GM21381 (cell line): ENCODE results near the gene GADL1.

Experiments used
- ATAC-seq: cut with Tn5 transposase; IDR thresholded peaks from one replicate; pipeline ENCODE4 v1.9.1; 2021; ENCODE audit warnings: mild to moderate bottlenecking, moderate library complexity; ENCODE audit not compliant: unreplicated experiment

GADL1 gene

GRCh38 chr3:30729936-30730335 is 164.5 kb downstream of the GADL1 start:
- no peak for ATAC-seq

GRCh38 chr3:30729512-30729911 is 164.9 kb downstream of the GADL1 start:
- ATAC-seq = no peak

- ATAC-seq = no peak
Observed at GRCh38 chr3:30728143-30728542, 166.3 kb downstream of the GADL1 start.

- no peak for ATAC-seq
Observed at GRCh38 chr3:30724863-30725262, 169.6 kb downstream of the GADL1 start.

- ATAC-seq = no peak
Observed at GRCh38 chr3:30723211-30723610, 171.2 kb downstream of the GADL1 start.

GRCh38 chr3:30721314-30721634 is 173.2 kb downstream of the GADL1 start:
- no peak for ATAC-seq

- no peak for ATAC-seq
Observed at GRCh38 chr3:30720586-30721313, 173.7 kb downstream of the GADL1 start.

- ATAC-seq = no peak
Observed at GRCh38 chr3:30719536-30719935, 174.9 kb downstream of the GADL1 start.

GRCh38 chr3:30713885-30714503 is 180.5 kb downstream of the GADL1 start:
- ATAC-seq = no peak

GRCh38 chr3:30712991-30713390 is 181.5 kb downstream of the GADL1 start:
- ATAC-seq = no peak

GRCh38 chr3:30711867-30712266 is 182.6 kb downstream of the GADL1 start:
- no peak for ATAC-seq

- no peak for ATAC-seq
Observed at GRCh38 chr3:30711151-30711550, 183.3 kb downstream of the GADL1 start.

GRCh38 chr3:30710017-30710416 is 184.4 kb downstream of the GADL1 start:
- ATAC-seq = no peak

- ATAC-seq = no peak
Observed at GRCh38 chr3:30708472-30708871, 186.0 kb downstream of the GADL1 start.

GRCh38 chr3:30707825-30708224 is 186.6 kb downstream of the GADL1 start:
- ATAC-seq = no peak

GRCh38 chr3:30704931-30705890 is 189.2 kb downstream of the GADL1 start:
- ATAC-seq = no peak

GRCh38 chr3:30702828-30703397 is 191.5 kb downstream of the GADL1 start:
- ATAC-seq = no peak

- ATAC-seq = no peak
Observed at GRCh38 chr3:30702038-30702827, 192.2 kb downstream of the GADL1 start.

GRCh38 chr3:30700702-30701321 is 193.6 kb downstream of the GADL1 start:
- no peak for ATAC-seq

GRCh38 chr3:30699927-30700326 is 194.5 kb downstream of the GADL1 start:
- ATAC-seq = no peak
